Breast epithelium (tissue), 3 donors: ENCODE measurements around the gene USP32.

Experiments used
- POLR2A ChIP-seq: fragments of 450-650 bp; IDR thresholded peaks from one replicate; pipeline ENCODE4 v1.6.1; 2016; ENCODE audit warnings: antibody characterized with exemption, mild to moderate bottlenecking, moderate library complexity
- POLR2AphosphoS5 ChIP-seq, 3 donors: sonication (generic); formaldehyde crosslinking; IDR thresholded peaks; one replicate each; pipeline ENCODE4 v1.6.1; 2017; ENCODE audit warnings: antibody characterized with exemption in 3 of 3
- TF ChIP-seq, protein P1 (sequence below), 3 donors: fragments of 450-650 bp; IDR thresholded peaks; one replicate each; pipeline ENCODE4 v1.5.1; 2016 to 2017; ENCODE audit warnings: antibody characterized with exemption in 3 of 3, mild to moderate bottlenecking in 3 of 3, moderate library complexity in 3 of 3

DNA sequence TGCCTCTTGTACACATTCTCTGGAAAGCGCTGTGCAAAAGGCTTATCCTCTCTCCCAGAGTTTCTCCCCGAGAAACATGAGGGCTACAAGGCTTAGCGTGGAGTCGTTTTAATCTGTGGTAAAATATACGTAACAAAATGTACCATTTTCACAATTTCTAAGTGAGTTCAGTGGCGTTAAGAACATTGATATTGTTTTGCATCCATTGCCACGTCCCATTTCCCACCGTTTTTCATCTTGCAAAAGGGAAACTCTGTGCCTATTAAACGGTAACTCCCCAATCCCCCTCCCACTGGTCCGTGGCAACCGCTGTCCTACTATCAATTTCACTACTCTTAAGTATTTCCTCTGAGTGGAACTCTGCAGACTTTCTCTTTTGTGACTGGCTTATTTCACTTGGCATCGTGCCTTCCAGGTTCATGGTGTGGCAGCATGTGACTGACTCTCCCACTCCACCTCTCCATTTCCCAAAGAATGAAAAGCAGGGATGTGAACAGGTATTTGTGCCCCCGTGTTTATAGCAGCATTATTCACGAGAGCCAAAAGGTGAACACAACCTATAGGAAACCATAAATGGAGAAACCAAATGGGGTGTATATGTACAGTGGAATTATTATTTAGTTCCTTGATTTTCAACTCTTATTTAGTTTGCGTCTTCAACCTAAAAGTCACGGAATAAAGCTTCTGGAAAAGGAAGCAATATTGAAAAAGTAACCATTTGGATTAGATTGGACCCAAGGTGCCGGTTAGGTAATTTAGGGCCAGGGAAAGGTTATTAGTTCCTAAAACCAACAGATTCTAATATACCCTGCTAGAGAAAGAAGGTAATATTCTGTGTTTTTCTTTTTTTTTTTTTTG is 1.1 kb upstream of the USP32 start:
- TF ChIP-seq, protein P1, sequence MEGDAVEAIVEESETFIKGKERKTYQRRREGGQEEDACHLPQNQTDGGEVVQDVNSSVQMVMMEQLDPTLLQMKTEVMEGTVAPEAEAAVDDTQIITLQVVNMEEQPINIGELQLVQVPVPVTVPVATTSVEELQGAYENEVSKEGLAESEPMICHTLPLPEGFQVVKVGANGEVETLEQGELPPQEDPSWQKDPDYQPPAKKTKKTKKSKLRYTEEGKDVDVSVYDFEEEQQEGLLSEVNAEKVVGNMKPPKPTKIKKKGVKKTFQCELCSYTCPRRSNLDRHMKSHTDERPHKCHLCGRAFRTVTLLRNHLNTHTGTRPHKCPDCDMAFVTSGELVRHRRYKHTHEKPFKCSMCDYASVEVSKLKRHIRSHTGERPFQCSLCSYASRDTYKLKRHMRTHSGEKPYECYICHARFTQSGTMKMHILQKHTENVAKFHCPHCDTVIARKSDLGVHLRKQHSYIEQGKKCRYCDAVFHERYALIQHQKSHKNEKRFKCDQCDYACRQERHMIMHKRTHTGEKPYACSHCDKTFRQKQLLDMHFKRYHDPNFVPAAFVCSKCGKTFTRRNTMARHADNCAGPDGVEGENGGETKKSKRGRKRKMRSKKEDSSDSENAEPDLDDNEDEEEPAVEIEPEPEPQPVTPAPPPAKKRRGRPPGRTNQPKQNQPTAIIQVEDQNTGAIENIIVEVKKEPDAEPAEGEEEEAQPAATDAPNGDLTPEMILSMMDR (IDR thresholded peaks at IDR 0.05): no peak
- no peak for TF ChIP-seq POLR2AphosphoS5 (IDR thresholded peaks at IDR 0.05)
- no peak for TF ChIP-seq POLR2A
